ENCODE results near the gene CDHR5.

The CDHR5 gene

DNA sequence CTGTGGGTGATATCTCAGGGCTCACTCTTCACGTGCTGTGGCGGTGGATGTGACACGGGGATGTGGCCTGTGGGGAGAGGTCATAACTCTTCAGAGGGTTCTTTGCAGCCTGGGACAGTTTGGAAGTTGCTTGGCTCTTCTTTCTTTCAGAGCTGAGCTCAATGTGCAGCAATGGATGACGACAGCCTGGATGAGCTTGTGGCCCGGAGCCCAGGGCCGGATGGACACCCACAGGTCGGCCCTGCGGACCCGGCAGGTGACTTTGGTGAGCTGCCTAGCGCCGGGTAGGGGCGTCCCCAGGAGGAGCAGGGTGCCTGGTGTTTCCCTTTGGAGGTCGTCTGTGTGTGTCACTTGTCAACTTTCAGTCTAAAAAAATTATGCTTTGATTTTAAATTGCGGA is 43.4 kb downstream of the CDHR5 start:
- no peak for DNase-seq

DNA sequence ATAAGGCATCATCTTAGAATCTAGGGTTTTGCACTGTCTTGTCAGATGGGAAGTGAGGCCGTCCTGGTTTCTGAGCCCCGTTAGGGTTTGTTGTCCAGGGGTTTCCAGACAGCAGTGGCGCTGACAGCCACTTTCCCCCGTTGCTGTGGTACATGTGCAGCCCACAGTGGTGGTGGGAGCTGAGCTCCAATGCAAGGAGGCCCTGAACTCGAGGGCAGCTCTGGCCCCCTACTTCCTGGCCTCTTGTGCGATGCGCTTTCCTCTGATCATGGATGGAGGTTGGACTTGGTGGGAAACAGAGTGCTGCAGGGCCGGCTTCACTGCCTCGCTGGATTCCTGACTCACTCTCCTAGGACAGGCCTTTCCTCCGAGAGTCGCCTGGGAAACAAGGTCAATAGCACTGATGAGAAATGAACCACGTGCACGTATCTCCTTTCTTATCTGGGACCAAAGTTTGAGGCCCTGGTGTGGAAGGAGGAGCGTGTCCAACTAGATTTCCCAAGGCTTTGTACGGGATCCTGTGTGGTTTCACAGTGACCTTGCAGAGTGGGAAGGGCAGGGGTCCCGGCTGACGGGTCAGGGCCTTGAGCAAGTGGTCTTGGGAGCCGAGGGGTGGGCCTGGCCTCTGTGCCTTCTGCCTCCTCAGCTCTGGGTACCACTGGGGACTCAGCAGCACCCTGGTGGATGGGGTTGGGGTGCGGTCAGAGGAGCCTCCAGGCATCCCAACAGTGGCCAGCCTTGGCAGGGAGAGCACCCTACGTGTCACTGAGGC is 44.7 kb downstream of the CDHR5 start:
- DNase-seq = no peak

DNA sequence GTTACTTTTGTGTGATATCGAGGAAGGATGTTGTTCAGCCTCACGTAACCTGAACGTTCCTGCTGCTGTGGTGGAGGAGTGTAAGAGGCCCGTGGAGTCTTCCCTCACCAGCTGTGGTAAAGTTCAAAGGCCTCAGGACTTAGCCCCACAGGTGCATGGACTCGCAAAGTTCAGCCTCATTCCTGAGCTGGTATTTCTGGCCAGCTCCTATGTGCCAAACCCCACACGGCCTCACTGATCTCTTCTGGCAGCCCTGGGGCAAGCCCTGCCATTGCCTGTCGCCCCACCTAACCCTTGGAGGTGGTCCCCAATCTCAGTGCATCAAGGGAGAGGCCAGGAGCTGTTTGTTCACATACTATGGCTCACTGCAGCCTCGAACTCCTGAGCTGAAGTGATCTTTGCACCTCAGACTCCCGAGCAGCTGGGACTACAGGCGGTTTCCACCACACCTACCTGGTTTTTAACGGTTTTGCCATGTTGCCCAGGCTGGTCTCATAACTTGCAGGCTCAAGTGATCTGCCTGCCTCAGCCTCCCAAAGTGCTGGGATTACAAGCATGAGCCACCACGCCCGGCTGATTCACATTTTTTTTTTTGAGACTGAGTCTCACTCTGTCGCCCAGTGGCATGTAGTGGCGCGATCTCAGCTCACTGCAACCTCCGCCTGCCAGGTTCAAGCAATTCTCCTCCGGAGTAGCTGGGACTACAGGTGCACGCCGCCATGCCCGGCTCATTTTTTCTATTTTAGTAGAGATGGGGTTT is 46.3 kb downstream of the CDHR5 start:
- DNase-seq = no peak

GRCh38 chr11:577611-577894 is 47.2 kb downstream of the CDHR5 start:
- DNase-seq = no peak

GRCh38 chr11:576811-577610 is 47.7 kb downstream of the CDHR5 start:
- DNase-seq = no peak

- DNase-seq = peak; percentile 92
Observed at GRCh38 chr11:575996-576768, 48.6 kb downstream of the CDHR5 start, which contains the start of gene PHRF1. Gene PHRF1, plus strand, starts transcription at chr11:576470. Its CDS starts 5,043 bp downstream, at chr11:581513.

DNA sequence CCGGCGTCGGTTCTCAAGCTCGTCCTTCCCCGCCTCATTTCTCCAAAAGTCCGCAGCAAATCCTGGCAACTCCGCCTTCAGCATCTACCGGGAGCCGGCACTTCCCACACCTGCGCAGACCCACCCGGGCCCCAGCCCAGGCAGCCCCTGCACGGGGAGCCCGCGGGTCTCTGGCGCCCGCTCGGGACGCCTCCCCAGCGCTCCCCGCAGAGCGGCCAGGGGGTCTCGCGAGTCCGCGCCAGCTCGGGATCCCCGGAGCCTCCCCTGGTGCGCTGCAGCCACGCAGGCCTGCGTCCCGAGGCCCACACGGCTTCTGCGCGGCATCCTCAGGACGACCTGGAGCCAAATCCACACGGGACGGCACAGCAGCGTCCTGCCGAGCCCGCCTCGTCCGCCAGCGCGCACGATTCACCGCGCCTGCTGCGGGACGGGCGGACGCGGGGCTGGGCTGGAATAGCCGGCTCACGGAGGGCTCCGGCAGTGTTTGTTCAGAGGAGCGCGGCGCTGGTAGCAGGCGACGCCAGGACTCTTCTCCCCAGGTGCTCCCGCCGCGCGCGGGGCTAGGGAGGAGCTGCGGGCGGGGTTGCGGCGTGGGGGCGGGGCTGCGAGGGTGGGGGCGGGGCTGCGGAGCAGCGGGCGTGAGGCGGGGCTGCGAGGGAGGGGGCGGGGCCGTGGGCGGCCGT is 49.3 kb downstream of the CDHR5 start:
- peak; percentile 86 for DNase-seq

GRCh38 chr11:574632-575312 is 50.0 kb downstream of the CDHR5 start:
- DNase-seq = peak; percentile 66

DNA sequence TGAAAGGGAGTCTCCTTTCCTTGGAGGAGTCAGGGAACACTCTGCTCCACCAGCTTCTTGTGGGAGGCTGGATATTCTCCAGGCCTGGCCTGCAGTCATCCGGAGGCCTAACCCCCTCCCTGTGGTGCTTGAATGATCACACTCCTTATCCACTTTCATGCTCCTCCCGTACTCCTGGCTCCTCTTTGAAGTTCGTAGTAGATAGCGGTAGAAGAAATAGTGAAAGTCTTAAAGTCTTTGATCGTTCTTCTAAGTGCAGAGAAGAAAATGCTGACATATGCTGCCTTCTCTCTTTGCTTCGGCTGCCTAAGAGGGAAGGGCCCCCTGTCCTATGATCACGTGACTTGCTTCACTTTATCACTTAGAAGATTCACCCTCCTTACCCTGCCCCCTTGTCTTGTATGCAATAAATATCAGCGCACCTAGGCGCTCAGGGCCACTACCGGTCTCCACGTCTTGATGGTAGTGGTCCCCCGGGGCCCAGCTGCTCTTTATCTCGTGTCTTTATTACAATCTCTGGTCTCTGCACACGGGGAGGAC is 50.7 kb downstream of the CDHR5 start:
- peak; percentile 28 for DNase-seq

DNA sequence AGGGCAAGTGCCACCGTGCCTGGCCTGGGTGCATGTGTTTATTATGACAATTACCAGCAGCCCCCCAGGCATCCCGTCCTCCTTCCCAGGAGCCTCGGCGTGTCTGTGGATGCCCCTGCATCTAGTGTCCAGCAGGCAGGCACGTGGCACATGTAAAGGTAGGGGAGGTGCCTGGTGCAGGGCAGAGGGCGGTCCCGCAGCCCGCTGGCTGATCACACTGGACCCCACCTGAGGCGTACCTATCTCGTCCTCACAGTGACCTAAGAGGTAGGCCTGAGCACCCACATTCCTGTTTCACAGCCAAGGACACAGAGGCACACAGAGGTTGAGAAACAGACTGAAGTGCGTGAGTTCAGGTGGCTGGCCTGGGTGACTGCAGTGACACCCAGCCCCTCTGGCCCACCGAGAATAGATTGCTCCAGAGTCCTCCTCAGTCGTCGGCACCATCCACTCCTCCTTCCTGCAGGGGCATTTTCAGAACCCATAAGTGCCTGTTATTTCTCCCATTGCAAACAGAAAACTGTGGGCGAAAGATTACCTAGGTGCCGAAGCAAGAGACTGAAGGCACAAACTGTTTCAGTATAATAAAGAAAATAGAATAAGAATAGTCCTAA is 51.5 kb downstream of the CDHR5 start:
- no peak for DNase-seq

DNA sequence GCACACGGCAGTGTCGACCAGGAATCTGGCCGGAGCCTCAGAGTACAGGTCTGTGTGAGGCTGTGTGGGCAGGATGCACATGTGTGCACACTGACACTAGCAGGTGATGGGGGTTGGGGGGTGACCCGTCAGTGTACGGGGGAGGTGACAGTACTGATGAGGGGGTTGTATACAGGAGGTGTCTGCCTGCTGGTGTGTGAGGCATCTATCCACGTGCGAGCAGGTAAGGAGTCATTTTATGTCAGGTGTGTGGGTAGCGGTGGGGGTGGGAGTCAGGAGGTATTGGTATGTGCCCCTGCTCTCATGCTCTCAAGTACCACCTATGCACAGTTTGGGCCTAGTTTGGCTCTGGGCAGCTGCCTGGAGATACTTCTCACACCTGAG is 53.0 kb downstream of the CDHR5 start:
- DNase-seq = no peak

DNA sequence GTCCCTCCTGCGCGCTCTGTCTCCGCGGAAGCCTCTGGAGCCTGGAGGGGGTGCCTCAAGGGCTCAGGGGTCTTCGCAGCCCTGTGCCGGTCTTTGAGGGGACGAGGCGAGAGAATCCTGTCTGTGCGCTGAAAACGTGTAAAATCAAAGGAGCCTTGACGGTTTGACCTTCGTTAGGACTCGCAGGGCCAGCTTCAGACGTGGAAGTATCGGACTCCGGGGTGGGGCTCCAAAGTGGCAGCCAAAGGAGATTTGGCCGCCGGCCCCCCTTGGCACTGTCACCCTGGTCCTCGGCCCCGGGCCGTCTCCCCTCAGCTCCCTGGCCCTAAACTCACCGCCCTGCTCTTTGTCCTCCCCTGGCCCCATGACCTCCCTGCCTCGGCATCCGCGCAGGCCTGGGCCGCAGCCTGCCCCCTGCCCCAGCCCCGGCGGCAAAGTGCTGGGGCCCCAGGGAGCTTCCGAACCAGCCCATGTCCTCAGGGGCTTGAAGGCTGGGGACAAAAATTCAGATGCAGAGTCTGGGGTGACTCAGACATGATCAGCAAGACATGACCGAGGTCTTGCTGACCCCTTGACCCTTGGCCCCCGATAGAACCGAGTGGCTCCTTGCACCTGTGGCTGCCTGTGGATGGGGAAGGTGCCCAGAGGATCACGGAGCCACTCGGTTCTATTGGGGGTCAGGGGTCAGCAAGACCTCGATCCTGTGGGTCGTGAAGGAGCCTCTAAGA is 55.4 kb downstream of the CDHR5 start:
- DNase-seq = no peak

- peak; percentile 93 for DNase-seq
Observed at GRCh38 chr11:568306-569157, 56.2 kb downstream of the CDHR5 start.

DNA sequence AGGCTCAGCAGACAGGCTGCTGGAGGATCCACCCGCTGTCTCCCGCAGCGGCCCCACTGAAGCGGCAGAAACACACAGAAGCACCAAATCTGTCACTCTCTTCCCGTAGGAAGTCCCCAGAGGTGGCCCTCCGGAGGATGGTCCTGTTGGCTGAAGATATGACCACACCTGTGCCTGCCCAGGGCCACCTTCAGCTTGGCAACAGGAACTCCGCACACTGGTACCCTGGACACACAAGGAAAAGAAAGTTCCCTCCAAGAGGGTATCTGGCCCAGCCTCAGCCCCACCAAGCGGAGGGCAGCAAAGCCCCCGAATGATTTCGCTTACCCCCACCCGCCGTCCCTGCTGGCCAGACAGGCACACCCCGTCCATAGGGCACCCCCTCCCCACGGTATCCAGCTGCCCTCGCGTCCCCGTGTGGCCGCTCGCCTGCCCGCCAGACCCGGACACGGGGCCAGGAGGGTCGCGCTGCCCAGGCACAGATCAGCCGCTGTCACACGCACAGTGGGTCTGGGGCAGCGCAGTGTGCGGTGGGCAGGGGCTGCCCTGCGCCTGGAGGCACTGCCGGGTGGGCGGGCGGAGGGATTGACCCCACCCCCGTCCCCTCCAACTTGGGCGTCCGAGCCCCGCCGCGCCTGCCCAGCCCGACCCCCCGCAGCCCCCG is 57.0 kb downstream of the CDHR5 start:
- DNase-seq = peak; percentile 53

GRCh38 chr11:567011-567628 is 57.6 kb downstream of the CDHR5 start:
- DNase-seq = no peak
